HEK293 (cell line): ENCODE data around the gene GPRIN2.
A peak's percentile ranks its signal among the peaks of the same experiment; 100 is the strongest.

Experiments
- CTCF ChIA-PET: fragments of 350-600 bp; formaldehyde crosslinking; extraction: SDS; loops from one replicate; lab custom pipeline; 2021; ENCODE audit warnings: antibody characterized with exemption; lab: Yijun Ruan, JAX
- POLR2A ChIA-PET: fragments of 300-600 bp; formaldehyde crosslinking; extraction: SDS; loops from one replicate; lab custom pipeline; 2020; ENCODE audit warnings: antibody characterized with exemption, inconsistent platforms; lab: Yijun Ruan, JAX
- H3K27ac ChIP-seq: fragments of 200-500 bp; sonication (Bioruptor generic); 2 replicates; pipeline ENCODE4 v1.5.1; 2014; ENCODE audit warnings: low read depth, low read length, control low read depth, inconsistent platforms; ENCODE audit errors: extremely low read depth
- H3K36me3 ChIP-seq, 2 experiments: fragments of 200-500 bp in 1 of 2; sonication (Bioruptor generic) in 1 of 2; 1 replicate in 1 of 2; 2 replicates in 1 of 2; pipeline ENCODE4 v1.5.1; 2014 to 2017; ENCODE audit warnings: inconsistent platforms in 2 of 2, low read length in 2 of 2; ENCODE audit not compliant: control insufficient read depth in 2 of 2, insufficient read depth in 1 of 2
- H3K4me1 ChIP-seq: fragments of 200-500 bp; sonication (Bioruptor generic); 2 replicates; pipeline ENCODE4 v1.5.1; 2014; ENCODE audit warnings: mild to moderate bottlenecking, low read length, inconsistent platforms; ENCODE audit not compliant: control insufficient read depth, insufficient read depth
- H3K4me3 ChIP-seq: 2 replicates; pipeline ENCODE4 v1.5.1; 2011; ENCODE audit warnings: low read depth, mild to moderate bottlenecking, control low read depth, low read length, moderate library complexity
- H3K9me3 ChIP-seq: fragments of 200-500 bp; sonication (Bioruptor generic); 2 replicates; pipeline ENCODE4 v1.5.1; 2014; ENCODE audit warnings: low read depth, low read length, inconsistent platforms; ENCODE audit not compliant: control insufficient read depth, insufficient read depth
- BCL11A ChIP-seq: fragments of 450-650 bp; formaldehyde crosslinking; IDR thresholded peaks from 2 replicates; pipeline ENCODE4 v1.5.1; 2016; ENCODE audit warnings: low read depth, missing biosample characterization, missing genetic modification characterization
- BCL11B ChIP-seq: fragments of 450-650 bp; formaldehyde crosslinking; IDR thresholded peaks from 2 replicates; pipeline ENCODE4 v1.5.1; 2016; ENCODE audit warnings: low read depth, missing biosample characterization, missing genetic modification characterization
- GLI4 ChIP-seq: fragments of 450-650 bp; formaldehyde crosslinking; IDR thresholded peaks from 2 replicates; pipeline ENCODE4 v1.5.1; 2016; ENCODE audit warnings: missing biosample characterization, missing genetic modification characterization
- GLIS1 ChIP-seq: fragments of 450-650 bp; formaldehyde crosslinking; IDR thresholded peaks from 2 replicates; pipeline ENCODE4 v1.5.1; 2016; ENCODE audit warnings: missing biosample characterization, missing genetic modification characterization
- KLF1 ChIP-seq: fragments of 450-650 bp; formaldehyde crosslinking; IDR thresholded peaks from 2 replicates; pipeline ENCODE4 v1.5.1; 2016; ENCODE audit warnings: missing biosample characterization, missing genetic modification characterization
- KLF16 ChIP-seq: fragments of 450-650 bp; formaldehyde crosslinking; IDR thresholded peaks from 2 replicates; pipeline ENCODE4 v1.5.1; 2017; ENCODE audit warnings: missing biosample characterization, missing genetic modification characterization
- KLF8 ChIP-seq: fragments of 450-650 bp; formaldehyde crosslinking; IDR thresholded peaks from 2 replicates; pipeline ENCODE4 v1.5.1; 2016; ENCODE audit warnings: missing biosample characterization, missing genetic modification characterization
- MYNN ChIP-seq: fragments of 450-650 bp; formaldehyde crosslinking; IDR thresholded peaks from 2 replicates; pipeline ENCODE4 v1.5.1; 2016; ENCODE audit warnings: missing biosample characterization, missing genetic modification characterization, borderline replicate concordance
- PBX3 ChIP-seq: sonication (generic); formaldehyde crosslinking; IDR thresholded peaks from 2 replicates; pipeline ENCODE4 v1.8.1; 2022; ENCODE audit warnings: mild to moderate bottlenecking, moderate library complexity, missing genetic modification reagents
- ZBTB1 ChIP-seq: fragments of 450-650 bp; formaldehyde crosslinking; IDR thresholded peaks from 2 replicates; pipeline ENCODE4 v1.5.1; 2016; ENCODE audit warnings: missing biosample characterization, missing genetic modification characterization
- ZBTB10 ChIP-seq: fragments of 450-650 bp; formaldehyde crosslinking; IDR thresholded peaks from 2 replicates; pipeline ENCODE4 v1.5.1; 2016; ENCODE audit warnings: missing biosample characterization, missing genetic modification characterization
- ZBTB26 ChIP-seq: fragments of 450-650 bp; formaldehyde crosslinking; optimal IDR thresholded peaks from 2 replicates; pipeline ENCODE3; 2016; ENCODE audit warnings: missing biosample characterization, mild to moderate bottlenecking, missing genetic modification characterization
- ZNF114 ChIP-seq: fragments of 450-650 bp; formaldehyde crosslinking; IDR thresholded peaks from 2 replicates; pipeline ENCODE4 v1.5.0; 2017; ENCODE audit warnings: missing biosample characterization, missing genetic modification characterization
- ZNF138 ChIP-seq: fragments of 450-650 bp; formaldehyde crosslinking; IDR thresholded peaks from 2 replicates; pipeline ENCODE4 v1.5.1; 2016; ENCODE audit warnings: missing biosample characterization, missing genetic modification characterization, borderline replicate concordance
- ZNF140 ChIP-seq: fragments of 450-650 bp; formaldehyde crosslinking; IDR thresholded peaks from 2 replicates; pipeline ENCODE4 v1.5.1; 2016; ENCODE audit warnings: missing biosample characterization, missing genetic modification characterization
- ZNF23 ChIP-seq: fragments of 450-650 bp; formaldehyde crosslinking; IDR thresholded peaks from 2 replicates; pipeline ENCODE4 v1.5.1; 2016; ENCODE audit warnings: missing biosample characterization, missing genetic modification characterization, borderline replicate concordance
- ZNF350 ChIP-seq: fragments of 450-650 bp; formaldehyde crosslinking; IDR thresholded peaks from 2 replicates; pipeline ENCODE4 v1.5.0; 2017; ENCODE audit warnings: missing biosample characterization, mild to moderate bottlenecking, missing genetic modification characterization
- ZNF501 ChIP-seq: fragments of 450-650 bp; formaldehyde crosslinking; IDR thresholded peaks from 2 replicates; pipeline ENCODE4 v1.5.1; 2016; ENCODE audit warnings: missing biosample characterization, missing genetic modification characterization
- ZNF561 ChIP-seq: fragments of 450-650 bp; IDR thresholded peaks from 2 replicates; pipeline ENCODE4 v1.5.1; 2018; ENCODE audit warnings: missing biosample characterization, missing genetic modification characterization, borderline replicate concordance
- ZNF585B ChIP-seq: fragments of 450-650 bp; formaldehyde crosslinking; IDR thresholded peaks from 2 replicates; pipeline ENCODE4 v1.5.1; 2016; ENCODE audit warnings: missing biosample characterization, missing genetic modification characterization
- ZNF621 ChIP-seq: fragments of 450-650 bp; formaldehyde crosslinking; IDR thresholded peaks from 2 replicates; pipeline ENCODE4 v1.5.1; 2017; ENCODE audit warnings: missing biosample characterization, missing genetic modification characterization
- ZNF645 ChIP-seq: fragments of 450-650 bp; formaldehyde crosslinking; IDR thresholded peaks from 2 replicates; pipeline ENCODE4; 2016; ENCODE audit warnings: missing biosample characterization, missing genetic modification characterization
- ZNF670 ChIP-seq: fragments of 450-650 bp; formaldehyde crosslinking; IDR thresholded peaks from 2 replicates; pipeline ENCODE4 v1.5.1; 2016; ENCODE audit warnings: missing biosample characterization, missing genetic modification characterization, low read depth
- ZNF701 ChIP-seq: fragments of 450-650 bp; formaldehyde crosslinking; IDR thresholded peaks from 2 replicates; pipeline ENCODE4 v1.5.1; 2016; ENCODE audit warnings: missing biosample characterization, missing genetic modification characterization
- ZNF785 ChIP-seq: fragments of 450-650 bp; formaldehyde crosslinking; IDR thresholded peaks from 2 replicates; pipeline ENCODE4 v1.5.1; 2016; ENCODE audit warnings: missing biosample characterization, missing genetic modification characterization

Gene GPRIN2

GRCh38 chr10:46541017-46541661, 15.3 kb downstream of the GPRIN2 start:
- TF ChIP-seq ZNF23 (tag by site-specific recombination) (no peak), ZNF138 (no peak), KLF8 (peak; percentile 53; the same call in 1 of the 2 replicates), PBX3 (CRISPR knock-in tag) (no peak), KLF1 (tag by site-specific recombination) (peak; percentile 58), ZNF621 (no peak), ZNF701 (tag by site-specific recombination) (no peak), ZBTB1 (tag by site-specific recombination) (no peak), ZNF561 (tag by site-specific recombination) (no peak), GLI4 (tag by site-specific recombination) (no peak), ZNF785 (tag by site-specific recombination) (no peak), ZBTB26 (tag by site-specific recombination) (no peak), ZNF501 (no peak)
- CTCF ChIA-PET = no interaction called here
- no peaks in the 10 kb centered on the region for H3K36me3 ChIP-seq
- no peaks in the 10 kb centered on the region for H3K9me3 ChIP-seq
- H3K27ac ChIP-seq = no peak overlapping the region
- no peak overlapping the region for H3K4me3 ChIP-seq
- no peaks in the 10 kb centered on the region for H3K4me1 ChIP-seq
- POLR2A ChIA-PET = no interaction called here

- ChIA-PET CTCF (interaction anchor here (1.5 kb wide), 1 partner anchor 8 kb away, joined by 3 read pairs; no protein-coding TSS in a partner anchor), POLR2A (no interaction called here)
- Histone ChIP-seq H3K27ac (no peak overlapping the region), H3K36me3 (no peaks in the 10 kb centered on the region), H3K4me3 (no peak overlapping the region), H3K4me1 (no peaks in the 10 kb centered on the region), H3K9me3 (no peaks in the 10 kb centered on the region)
- TF ChIP-seq ZNF114 (tag by site-specific recombination) (no peak), ZNF585B (0 out of 2 replicates have a peak, but pooled peaks have one; percentile 4)
Measured at GRCh38 chr10:46540412-46541016, 15.9 kb downstream of the GPRIN2 start.

- ChIA-PET POLR2A (no interaction called here), CTCF (interaction anchor here (0.7 to 1.5 kb wide), 2 partner anchors 9 to 1428 kb away, joined by 3 to 4 read pairs; no protein-coding TSS in a partner anchor)
- no peak overlapping the region for H3K4me3 ChIP-seq
- no peaks in the 10 kb centered on the region for H3K4me1 ChIP-seq
- H3K36me3 ChIP-seq = no peaks in the 10 kb centered on the region
- H3K9me3 ChIP-seq = no peaks in the 10 kb centered on the region
- H3K27ac ChIP-seq = no peak overlapping the region
- TF ChIP-seq ZNF138 = no peak
- no peak for TF ChIP-seq BCL11A (tag by site-specific recombination)
- no peak for TF ChIP-seq ZNF114 (tag by site-specific recombination)
- TF ChIP-seq ZNF670 (tag by site-specific recombination) = no peak
- TF ChIP-seq ZBTB10 (tag by site-specific recombination) = no peak
- TF ChIP-seq ZNF140 = no peak
- TF ChIP-seq KLF16 = no peak
- no peak for TF ChIP-seq MYNN (tag by site-specific recombination)
- TF ChIP-seq ZNF350 (tag by site-specific recombination) = 0 out of 2 replicates have a peak, but pooled peaks have one; percentile 33
- no peak for TF ChIP-seq BCL11B
- no peak for TF ChIP-seq GLIS1
- TF ChIP-seq ZNF645 (tag by site-specific recombination) = no peak
Measured at GRCh38 chr10:46539596-46540411, 16.7 kb downstream of the GPRIN2 start.
